SK-N-SH (cell line): ENCODE data around the gene NAALADL2. TPM values are rescaled to one million over a fixed set of nuclear protein-coding genes. Genes with fewer than 3 reads are reported as not detected.

Experiments used
- CTCF ChIA-PET: fragments of 300-600, 350-600 bp; formaldehyde crosslinking; extraction: SDS; loops from one replicate; lab custom pipeline; 2021; lab: Yijun Ruan, JAX
- POLR2A ChIA-PET: fragments of 350-600 bp; sonication (Branson Sonifier 250); formaldehyde crosslinking; extraction: SDS; loops from one replicate; lab custom pipeline; 2020; ENCODE audit warnings: antibody characterized with exemption, inconsistent platforms; lab: Yijun Ruan, JAX
- DNase-seq: peaks from one replicate; pipeline ENCODE4 v3.0.0; 2012
- H2AFZ ChIP-seq: fragments of 200-600 bp; sonication (generic); 2 replicates; pipeline ENCODE4 v1.8.1; 2016; ENCODE audit warnings: antibody characterized with exemption, mild to moderate bottlenecking, low read depth
- H3F3A ChIP-seq: fragments of 200-600 bp; sonication (generic); replicated peaks from 2 replicates; pipeline ENCODE3; 2016; ENCODE audit warnings: antibody characterized with exemption, mild to moderate bottlenecking; ENCODE audit not compliant: insufficient read depth
- H3K27ac ChIP-seq, 2 experiments: fragments of 200-500 bp in 1 of 2; fragments of 200-600 bp in 1 of 2; sonication (Bioruptor generic) in 1 of 2; sonication (generic), shearing (Covaris generic) in 1 of 2; 2 replicates each; pipeline versions ENCODE4 v1.5.1 to v1.6.1; 2014 to 2016; ENCODE audit warnings: low read depth in 2 of 2, inconsistent platforms in 1 of 2, low read length in 1 of 2, mild to moderate bottlenecking in 1 of 2, mixed read lengths in 1 of 2
- H3K27me3 ChIP-seq: fragments of 200-600 bp; sonication (generic), shearing (Covaris generic); 2 replicates; pipeline ENCODE4 v1.6.1; 2016; ENCODE audit warnings: mixed run types; ENCODE audit not compliant: insufficient read depth
- H3K36me3 ChIP-seq, 2 experiments: fragments of 200-500 bp in 1 of 2; fragments of 200-600 bp in 1 of 2; sonication (Bioruptor generic) in 1 of 2; sonication (generic) in 1 of 2; replicated peaks in 1 of 2; 2 replicates each; pipeline versions ENCODE3 to v1.5.1; 2014 to 2016; ENCODE audit warnings: low read length in 1 of 2, mild to moderate bottlenecking in 1 of 2; ENCODE audit not compliant: insufficient read depth in 2 of 2, control insufficient read depth in 1 of 2
- H3K4me1 ChIP-seq, 2 experiments: fragments of 200-500 bp in 1 of 2; fragments of 200-600 bp in 1 of 2; sonication (Bioruptor generic) in 1 of 2; sonication (generic), shearing (Covaris generic) in 1 of 2; 2 replicates each; pipeline versions ENCODE4 v1.5.1 to v1.6.1; 2014 to 2016; ENCODE audit warnings: low read depth in 1 of 2, low read length in 1 of 2, mixed run types in 1 of 2; ENCODE audit not compliant: insufficient read depth in 2 of 2, control insufficient read depth in 1 of 2
- H3K4me2 ChIP-seq: fragments of 200-600 bp; sonication (generic), shearing (Covaris generic); 2 replicates; pipeline ENCODE4 v1.6.1; 2017; ENCODE audit warnings: mixed run types
- H3K4me3 ChIP-seq, 2 experiments: fragments of 200-500 bp in 1 of 2; fragments of 200-600 bp in 1 of 2; sonication (Bioruptor generic) in 1 of 2; sonication (generic), shearing (Covaris generic) in 1 of 2; 2 replicates each; pipeline versions ENCODE4 v1.5.1 to v1.8.1; 2014 to 2016; ENCODE audit warnings: low read depth in 2 of 2, inconsistent platforms in 1 of 2, low read length in 1 of 2, mild to moderate bottlenecking in 1 of 2, mixed read lengths in 1 of 2, moderate library complexity in 1 of 2
- H3K79me2 ChIP-seq: fragments of 200-600 bp; sonication (generic); 2 replicates; pipeline ENCODE4 v1.8.1; 2017; ENCODE audit warnings: mild to moderate bottlenecking; ENCODE audit not compliant: insufficient read depth
- H3K9ac ChIP-seq: fragments of 200-600 bp; sonication (generic); 2 replicates; pipeline ENCODE4 v1.6.1; 2017; ENCODE audit warnings: mixed run types
- H3K9me2 ChIP-seq: fragments of 200-600 bp; sonication (generic); 2 replicates; pipeline ENCODE4 v1.6.1; 2017; ENCODE audit warnings: mixed run types
- H3K9me3 ChIP-seq: fragments of 200-600 bp; sonication (generic); 2 replicates; pipeline ENCODE4 v1.6.1; 2017; ENCODE audit warnings: mixed run types, mild to moderate bottlenecking, moderate library complexity
- H4K20me1 ChIP-seq: fragments of 200-600 bp; sonication (generic); 2 replicates; pipeline ENCODE4 v1.6.1; 2017; ENCODE audit warnings: mild to moderate bottlenecking, mixed run types; ENCODE audit not compliant: insufficient read depth
- CHD2 ChIP-seq: fragments of 150-350 bp; IDR thresholded peaks from 2 replicates; pipeline ENCODE4 v1.6.1; 2018; ENCODE audit warnings: low read length; ENCODE audit not compliant: partially characterized antibody
- CTCF ChIP-seq: fragments of 200-600 bp; sonication (generic); IDR thresholded peaks from 2 replicates; pipeline ENCODE4 v1.6.1; 2017; ENCODE audit warnings: antibody characterized with exemption, mild to moderate bottlenecking, moderate library complexity
- ELF1 ChIP-seq: IDR thresholded peaks from 2 replicates; pipeline ENCODE4 v1.4.0; 2012
- FOSL2 ChIP-seq: IDR thresholded peaks from 2 replicates; pipeline ENCODE4 v1.4.0; 2012; ENCODE audit warnings: low read depth, mild to moderate bottlenecking, moderate library complexity, borderline replicate concordance
- FOXM1 ChIP-seq: IDR thresholded peaks from 2 replicates; pipeline ENCODE4 v1.4.0; 2012; ENCODE audit warnings: low read depth, mild to moderate bottlenecking
- GABPA ChIP-seq: IDR thresholded peaks from 2 replicates; pipeline ENCODE4 v1.4.0; 2012; ENCODE audit warnings: low read depth, mild to moderate bottlenecking
- JUND ChIP-seq: IDR thresholded peaks from 2 replicates; pipeline ENCODE4 v1.4.0; 2012
- MAX ChIP-seq: IDR thresholded peaks from 2 replicates; pipeline ENCODE4 v1.4.0; 2012; ENCODE audit warnings: low read depth
- NRF1 ChIP-seq: IDR thresholded peaks from 2 replicates; pipeline ENCODE4 v1.6.1; 2012; ENCODE audit warnings: low read depth, mild to moderate bottlenecking, low read length
- PBX3 ChIP-seq: IDR thresholded peaks from 2 replicates; pipeline ENCODE4; 2012
- RAD21 ChIP-seq: IDR thresholded peaks from 2 replicates; pipeline ENCODE4 v1.6.1; 2012; ENCODE audit warnings: mild to moderate bottlenecking, low read length
- REST ChIP-seq: IDR thresholded peaks from 2 replicates; pipeline ENCODE4 v1.6.1; 2012; ENCODE audit warnings: mild to moderate bottlenecking, low read depth, low read length, moderate library complexity
- RXRA ChIP-seq: IDR thresholded peaks from 2 replicates; pipeline ENCODE4 v1.4.0; 2012; ENCODE audit warnings: low read depth, mild to moderate bottlenecking, borderline replicate concordance
- SMC3 ChIP-seq: IDR thresholded peaks from 2 replicates; pipeline ENCODE4 v1.6.1; 2012; ENCODE audit warnings: low read depth, low read length, improper control_type of control experiment
- TAF1 ChIP-seq: IDR thresholded peaks from 2 replicates; pipeline ENCODE4 v1.6.1; 2012; ENCODE audit warnings: low read depth, mild to moderate bottlenecking, low read length, moderate library complexity, borderline replicate concordance
- TCF12 ChIP-seq: IDR thresholded peaks from 2 replicates; pipeline ENCODE4 v1.4.0; 2012
- USF1 ChIP-seq: IDR thresholded peaks from 2 replicates; pipeline ENCODE4 v1.4.0; 2012; ENCODE audit warnings: low read depth, borderline replicate concordance
- USF2 ChIP-seq: fragments of 150-350 bp; IDR thresholded peaks from 2 replicates; pipeline ENCODE4 v1.6.1; 2017; ENCODE audit warnings: antibody characterized with exemption, low read length, low read depth, borderline replicate concordance
- ZBTB33 ChIP-seq: IDR thresholded peaks from 2 replicates; pipeline ENCODE4 v1.4.0; 2012; ENCODE audit warnings: low read depth, borderline replicate concordance
- WGBS: methylation state at CpG from one replicate; pipeline ENCODE4 v1.1.6; 2017; ENCODE audit warnings: low lambda C conversion rate; 5-methylcytosine and 5-hydroxymethylcytosine counted together
- polyA plus RNA-seq, 3 experiments: library from polyadenylated mRNA; depleted of rRNA; stranded (reverse); fragments of >200 nt; gene quantifications; 2 replicates each; pipeline ENCODE4 v1.2.3, GENCODE V29; 2012

The NAALADL2 gene
- polyA plus RNA-seq, 1 of the 3 experiments (the other 2 are of a cell fraction): 1.2 TPM

GRCh38 chr3:175346573-175347356 lies 487.6 kb downstream of the NAALADL2 start (continued):
- TF ChIP-seq REST: no peak
- TF ChIP-seq RAD21: no peak
- peak; percentile 94 for TF ChIP-seq PBX3
- TF ChIP-seq GABPA: no peak
- TF ChIP-seq MAX: peak; percentile 73
- TF ChIP-seq, all 33 proteins: peak for 11

GRCh38 chr3:175349168-175349567 lies 490.0 kb downstream of the NAALADL2 start:
- no peaks in the 10 kb centered on the region for H3K79me2 ChIP-seq
- WGBS: 98% methylated on average over 2 of the region's 2 CpGs
- no peaks in the 10 kb centered on the region for H3K36me3 ChIP-seq
- POLR2A ChIA-PET: no interaction called here
- H3K9ac ChIP-seq: no peak overlapping the region
- H2AFZ ChIP-seq: no peak overlapping the region
- peaks cover 0 to 11% of the 10 kb centered on the region in 2 experiments; a peak in 3 of 4 replicates for H3K4me1 ChIP-seq
- H4K20me1 ChIP-seq: no peaks in the 10 kb centered on the region
- H3K9me2 ChIP-seq: no peaks in the 10 kb centered on the region
- H3K27ac ChIP-seq: no peak overlapping the region
- H3K4me2 ChIP-seq: no peak overlapping the region
- no peak overlapping the region for H3K4me3 ChIP-seq
- H3K9me3 ChIP-seq: no peaks in the 10 kb centered on the region
- TF ChIP-seq ELF1 (no peak), CTCF (no peak), CHD2 (no peak), FOSL2 (no peak), JUND (no peak), SMC3 (no peak), USF1 (no peak), USF2 (no peak), RXRA (no peak), NRF1 (no peak), MAX (no peak), FOXM1 (no peak), TCF12 (no peak), GABPA (no peak), ZBTB33 (no peak), TAF1 (no peak)
- TF ChIP-seq, all 33 proteins: peak for 0
- H3K27me3 ChIP-seq: no peaks in the 10 kb centered on the region
- DNase-seq: no peak
- CTCF ChIA-PET: interaction anchor here (0.6 kb wide), 1 partner anchor 1082 kb away, joined by 3 read pairs; no protein-coding TSS in a partner anchor
- peaks cover 7% of the 10 kb centered on the region for H3F3A ChIP-seq
